ENCODE results near the gene BAX.
"Not testable (repeated sequence)": the region's sequence is repeated elsewhere in the genome, so short reads cannot be mapped to it uniquely, and the experiment has no call there.

BAX gene

GRCh38 chr19:48954595-48955307, at the start of gene BAX:
Gene BAX (plus strand): TSS chr19:48954875. CDS start chr19:48954929, 54 bp downstream.
- DNase-seq: peak; percentile 95

- DNase-seq: no peak
Observed at GRCh38 chr19:48905664-48906063, 49.0 kb upstream of the BAX start.

- no peak for DNase-seq
Observed at GRCh38 chr19:48906324-48906723, 48.4 kb upstream of the BAX start.

GRCh38 chr19:48907671-48908070, 47.0 kb upstream of the BAX start:
- no peak for DNase-seq

- DNase-seq: not testable (repeated sequence)
Observed at GRCh38 chr19:48909424-48910077, 45.1 kb upstream of the BAX start.

GRCh38 chr19:48910803-48911202, 43.9 kb upstream of the BAX start:
- DNase-seq: no peak

GRCh38 chr19:48913114-48913889, 41.4 kb upstream of the BAX start:
- DNase-seq: no peak

- DNase-seq: no peak
Observed at GRCh38 chr19:48914181-48914580, 40.5 kb upstream of the BAX start.

- peak; percentile 80 for DNase-seq
Observed at GRCh38 chr19:48915757-48916156, 38.9 kb upstream of the BAX start.

- no peak for DNase-seq
Observed at GRCh38 chr19:48918071-48918470, 36.6 kb upstream of the BAX start.

- DNase-seq: no peak
Observed at GRCh38 chr19:48918801-48919247, 35.9 kb upstream of the BAX start.

GRCh38 chr19:48919271-48919670, 35.4 kb upstream of the BAX start:
- DNase-seq: not testable (repeated sequence)

- no peak for DNase-seq
Observed at GRCh38 chr19:48920949-48921348, 33.7 kb upstream of the BAX start.

GRCh38 chr19:48921721-48922500, 32.8 kb upstream of the BAX start:
- DNase-seq: no peak

GRCh38 chr19:48922548-48923490, 31.9 kb upstream of the BAX start:
- no peak for DNase-seq

- DNase-seq: no peak
Observed at GRCh38 chr19:48925240-48925843, 29.3 kb upstream of the BAX start.

- DNase-seq: not testable (repeated sequence)
Observed at GRCh38 chr19:48925890-48926289, 28.8 kb upstream of the BAX start.

- no peak for DNase-seq
Observed at GRCh38 chr19:48926909-48927308, 27.8 kb upstream of the BAX start.

- DNase-seq: not testable (repeated sequence)
Observed at GRCh38 chr19:48927692-48928091, 27.0 kb upstream of the BAX start.

GRCh38 chr19:48928164-48929025, 26.3 kb upstream of the BAX start:
- DNase-seq: no peak

Measured in NCI-H345 (cell line).